C4-2B (cell line): Measurements from ENCODE around the gene BAHCC1.

Source experiments
- H3K27ac ChIP-seq: fragments of 450-650 bp; 2 replicates; pipeline ENCODE4 v1.5.1; 2017
- CTCF ChIP-seq: fragments of 450-650 bp; conservative IDR thresholded peaks from 2 replicates; pipeline ENCODE4 v1.5.1; 2017; ENCODE audit warnings: mild to moderate bottlenecking
- ZFX ChIP-seq: fragments of 450-650 bp; IDR thresholded peaks from 2 replicates; pipeline ENCODE4 v1.6.1; 2017

BAHCC1 gene

DNA sequence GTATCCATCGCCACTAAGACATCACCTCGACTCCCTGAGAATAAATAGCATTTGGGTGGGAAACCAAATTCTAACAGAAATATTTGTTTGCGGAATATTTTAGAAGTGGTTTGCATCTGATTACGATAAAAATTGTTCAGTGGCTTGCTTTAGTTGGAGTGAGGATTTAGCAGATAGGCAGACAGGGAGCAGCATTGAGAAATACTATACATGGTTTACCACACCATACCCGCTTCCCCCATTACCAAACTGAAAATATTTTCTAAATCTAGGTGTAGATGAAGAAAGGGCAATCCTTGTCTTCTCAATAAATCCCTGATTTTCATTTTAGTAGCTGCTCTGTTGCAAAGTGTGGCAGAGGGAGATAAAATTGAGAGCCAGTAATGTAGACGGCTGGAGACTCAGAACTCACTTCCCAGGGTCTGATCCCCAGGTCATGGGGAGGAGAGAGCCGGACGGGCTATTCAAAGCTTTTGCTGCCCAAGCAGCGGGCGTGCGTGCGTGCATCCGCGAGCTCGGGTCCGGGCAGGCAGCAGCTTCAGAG, 808 bp upstream of the BAHCC1 start:
- H3K27ac ChIP-seq, result peak overlapping the region; percentile 96

DNA sequence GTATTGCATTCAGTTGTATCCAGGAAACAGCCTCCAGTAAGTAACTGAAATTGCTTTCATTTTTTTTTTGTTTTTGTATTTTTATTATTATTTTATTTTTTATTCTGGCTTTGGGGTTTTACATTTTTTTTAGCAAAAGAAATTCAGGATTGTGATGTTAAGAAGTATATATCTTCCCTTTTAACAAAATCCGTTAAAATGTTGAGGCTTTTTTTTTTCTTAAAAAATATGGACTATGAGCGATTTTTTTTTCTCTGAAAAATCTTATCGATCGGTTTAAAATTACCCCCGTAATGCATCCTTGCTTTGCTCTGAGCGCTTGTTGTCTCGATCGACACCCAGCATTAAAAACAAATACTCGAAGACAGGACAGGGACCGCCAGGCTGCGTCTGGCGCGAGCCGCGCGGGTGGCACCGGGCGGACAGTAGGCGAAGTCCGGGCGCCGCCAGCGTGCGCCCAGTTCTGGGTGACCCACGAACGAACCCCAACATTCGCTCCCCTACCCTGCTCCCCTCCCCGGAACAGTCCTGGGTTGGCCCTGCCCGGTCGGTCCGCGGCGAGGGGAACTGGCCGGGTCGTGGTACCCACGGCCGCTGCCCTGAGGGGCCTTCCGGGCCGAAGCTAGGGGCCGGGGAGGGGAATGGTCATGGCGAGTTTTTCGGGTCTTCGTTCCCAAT, 482 bp downstream of the BAHCC1 start:
- TF ChIP-seq ZFX (no peak), CTCF (no peak)
- H3K27ac ChIP-seq, result peak overlapping the region; percentile 95

More for the DNA sequence above, 808 bp upstream of the BAHCC1 start:
- TF ChIP-seq ZFX (peak; percentile 36; the same call in 1 of the 2 replicates), CTCF (no peak)

DNA sequence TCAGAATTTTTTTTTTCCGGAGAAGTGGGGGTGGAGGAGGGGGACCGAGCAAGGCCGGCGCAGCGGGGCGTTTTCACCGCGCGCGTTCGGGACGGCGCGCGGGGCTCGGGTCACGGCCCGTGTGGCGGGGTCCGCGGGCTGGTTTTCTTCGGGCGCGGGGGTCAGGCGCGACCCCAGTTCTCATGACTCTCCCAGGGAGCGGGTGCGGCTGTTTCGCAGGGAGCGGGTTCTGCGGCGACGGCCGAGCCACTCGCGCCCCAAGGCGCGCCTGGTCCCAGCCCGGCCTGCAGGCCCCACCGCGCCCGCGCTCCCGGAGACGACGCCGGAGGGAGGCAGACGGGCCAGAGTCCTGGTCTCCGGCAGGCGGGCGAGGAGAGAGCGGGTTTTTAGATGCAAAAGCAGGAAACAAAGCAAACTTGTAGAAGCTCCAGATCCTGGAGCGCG, 1.0 kb downstream of the BAHCC1 start:
- TF ChIP-seq CTCF (no peak), ZFX (no peak; the same call in 1 of the 2 replicates)
- H3K27ac ChIP-seq, result peak overlapping the region; percentile 95

DNA sequence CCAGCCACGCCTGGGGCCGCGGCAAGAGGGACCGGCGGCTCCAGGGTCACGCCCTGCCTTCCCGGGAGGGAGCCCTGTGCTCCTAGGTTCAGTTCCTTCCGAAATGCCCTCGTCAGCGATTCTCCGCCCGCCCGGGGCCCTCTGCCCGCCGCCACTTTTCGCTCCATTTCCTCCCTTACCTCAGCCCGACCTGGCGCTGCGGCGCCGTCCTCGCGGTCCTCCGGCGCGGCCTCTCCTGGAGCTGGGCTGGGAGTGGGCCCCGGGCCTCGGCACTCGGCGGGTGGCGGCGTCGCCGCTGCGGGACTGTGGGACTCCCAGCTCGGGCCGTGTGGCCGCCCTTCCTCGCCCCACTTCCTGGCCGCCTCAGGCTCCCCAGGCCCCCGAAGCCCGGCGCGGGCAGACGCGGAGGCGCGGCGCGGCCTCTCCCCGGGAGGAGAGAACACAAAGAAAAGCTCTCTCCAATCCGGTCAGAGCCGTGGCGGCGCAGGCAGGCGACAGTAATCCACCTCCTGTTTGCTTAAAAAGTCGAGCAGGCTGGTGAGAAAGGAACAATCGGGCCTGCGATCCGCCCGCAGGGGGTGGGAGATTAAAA, 1.6 kb downstream of the BAHCC1 start:
- TF ChIP-seq CTCF (no peak), ZFX (peak; percentile 96)
- H3K27ac ChIP-seq, result peak overlapping the region; percentile 95

DNA sequence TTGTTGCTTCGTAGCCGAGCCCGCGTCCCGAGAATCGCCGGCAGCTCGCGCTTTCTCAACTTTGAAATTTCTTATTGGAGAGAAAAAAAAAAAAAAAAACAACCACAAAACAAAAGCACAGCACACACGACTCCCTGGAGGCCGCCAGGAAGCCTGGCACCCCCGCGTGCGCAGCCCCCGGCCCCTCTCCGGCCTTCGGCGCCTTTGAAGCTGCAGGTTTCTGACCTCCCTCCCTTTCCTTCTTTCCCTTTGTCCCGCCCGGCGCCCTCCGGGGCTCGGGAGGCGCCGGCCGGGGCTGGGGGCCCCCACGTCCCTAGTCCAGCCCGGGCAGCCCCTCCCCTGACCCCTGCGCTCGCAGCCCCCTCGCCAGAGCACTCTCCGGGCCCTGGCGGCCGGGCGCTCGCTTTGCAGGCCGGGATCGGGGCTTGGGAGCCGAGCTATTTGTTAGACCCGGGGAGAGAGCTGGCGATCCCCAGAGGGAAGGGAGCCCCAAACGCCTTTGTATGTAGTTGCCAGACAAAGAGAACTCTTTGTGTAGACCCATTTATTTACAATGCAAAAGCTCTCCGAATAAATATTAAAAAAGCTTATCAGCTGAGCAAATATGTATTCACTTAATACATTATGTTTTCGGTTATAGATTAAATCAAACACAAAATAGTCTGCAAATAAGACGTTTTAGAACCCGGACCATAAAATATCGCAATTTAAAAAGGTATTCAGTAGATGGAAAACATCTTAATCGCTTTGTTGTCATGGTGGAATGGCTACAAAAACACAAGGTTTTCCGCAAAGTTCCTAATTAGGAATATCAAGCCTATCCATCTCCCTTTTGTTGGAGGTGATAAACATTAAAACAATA, 2.3 kb downstream of the BAHCC1 start:
- peak overlapping the region; percentile 95 for H3K27ac ChIP-seq

DNA sequence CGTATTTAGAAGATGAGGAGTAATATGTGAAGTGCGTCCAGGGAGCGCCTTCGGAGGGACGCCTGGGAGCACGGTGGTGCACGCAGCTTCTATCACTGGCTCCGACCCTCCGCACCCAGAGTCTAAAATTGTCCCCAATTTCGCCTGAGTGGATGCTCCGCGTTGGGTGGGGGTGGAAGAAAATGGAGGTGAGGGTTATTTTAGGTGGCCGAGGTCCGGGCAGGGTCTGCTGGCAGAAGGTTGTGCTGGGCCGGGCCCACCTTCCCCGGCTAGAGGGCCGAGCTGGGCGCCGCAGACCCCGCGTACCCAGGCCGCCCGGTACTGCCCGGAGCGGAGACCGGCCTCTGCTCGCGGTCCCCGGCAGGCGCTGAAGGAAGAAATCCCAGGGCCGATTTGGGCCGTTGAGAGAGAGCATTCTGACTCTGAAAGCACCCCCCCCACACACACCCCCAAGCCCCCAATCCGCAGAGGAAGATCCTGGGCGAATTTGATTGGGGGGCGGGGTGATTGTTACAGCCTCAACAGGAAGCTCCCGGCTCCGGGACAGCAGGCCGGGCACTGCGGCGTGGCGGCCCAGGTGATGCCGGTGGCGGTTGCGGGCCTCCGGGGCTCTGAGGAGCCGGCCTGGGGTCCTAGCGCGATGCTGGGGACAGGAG, 3.0 kb downstream of the BAHCC1 start:
- peak overlapping the region; percentile 95 for H3K27ac ChIP-seq
- TF ChIP-seq ZFX (peak; percentile 67), CTCF (no peak)

More for the DNA sequence above, 2.3 kb downstream of the BAHCC1 start:
- TF ChIP-seq CTCF (no peak; the same call in 1 of the 2 replicates), ZFX (no peak)
